ENCODE data around the gene ECHDC3.

DNA sequence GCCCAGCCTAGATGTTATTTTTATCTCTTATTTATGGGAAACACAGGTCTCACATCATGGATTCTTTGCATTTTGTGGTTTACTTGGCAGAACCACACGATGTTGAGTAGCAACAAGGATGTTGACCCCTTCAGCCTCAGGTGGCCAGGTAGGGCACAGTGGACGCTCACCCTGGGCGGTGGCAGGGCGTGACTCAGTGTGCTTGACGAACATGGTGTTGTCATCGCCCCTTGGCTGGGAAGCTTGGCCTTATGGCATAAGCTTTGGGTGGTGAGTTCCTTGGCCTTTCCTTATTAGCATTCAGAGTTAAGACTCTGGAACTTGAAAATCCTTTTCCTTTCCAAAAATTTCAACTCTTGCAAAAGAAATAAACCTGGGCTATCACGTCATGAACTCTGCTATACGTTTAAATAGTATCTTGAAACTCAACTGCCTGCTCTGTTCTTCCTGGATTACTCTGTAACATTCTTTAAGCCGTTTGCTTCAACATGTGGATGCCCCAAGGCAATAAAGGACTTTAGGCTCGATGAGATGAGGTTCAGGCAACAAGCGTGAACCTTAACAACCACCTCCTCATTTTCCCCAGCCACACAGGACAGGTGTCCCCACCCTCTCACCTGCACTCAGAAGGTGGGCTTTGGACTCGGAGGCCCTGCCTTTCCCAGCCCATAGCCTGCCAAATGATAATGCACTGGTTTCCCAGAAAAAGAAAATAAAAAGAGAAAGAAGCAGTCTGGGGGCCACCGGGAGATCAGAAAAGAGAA is 22.5 kb upstream of the ECHDC3 start:
- TF ChIP-seq SIN3A (IDR thresholded peaks at IDR 0.05; ENCODE audit: borderline replicate concordance, insufficient read depth, low read length): no peak
- TF ChIP-seq TAF1 (IDR thresholded peaks at IDR 0.05; ENCODE audit: borderline replicate concordance, insufficient read depth, low read length): no peak
- no peak for TF ChIP-seq POLR2AphosphoS5 (IDR thresholded peaks at IDR 0.05; ENCODE audit: low read depth, low read length)
- TF ChIP-seq, protein P1, sequence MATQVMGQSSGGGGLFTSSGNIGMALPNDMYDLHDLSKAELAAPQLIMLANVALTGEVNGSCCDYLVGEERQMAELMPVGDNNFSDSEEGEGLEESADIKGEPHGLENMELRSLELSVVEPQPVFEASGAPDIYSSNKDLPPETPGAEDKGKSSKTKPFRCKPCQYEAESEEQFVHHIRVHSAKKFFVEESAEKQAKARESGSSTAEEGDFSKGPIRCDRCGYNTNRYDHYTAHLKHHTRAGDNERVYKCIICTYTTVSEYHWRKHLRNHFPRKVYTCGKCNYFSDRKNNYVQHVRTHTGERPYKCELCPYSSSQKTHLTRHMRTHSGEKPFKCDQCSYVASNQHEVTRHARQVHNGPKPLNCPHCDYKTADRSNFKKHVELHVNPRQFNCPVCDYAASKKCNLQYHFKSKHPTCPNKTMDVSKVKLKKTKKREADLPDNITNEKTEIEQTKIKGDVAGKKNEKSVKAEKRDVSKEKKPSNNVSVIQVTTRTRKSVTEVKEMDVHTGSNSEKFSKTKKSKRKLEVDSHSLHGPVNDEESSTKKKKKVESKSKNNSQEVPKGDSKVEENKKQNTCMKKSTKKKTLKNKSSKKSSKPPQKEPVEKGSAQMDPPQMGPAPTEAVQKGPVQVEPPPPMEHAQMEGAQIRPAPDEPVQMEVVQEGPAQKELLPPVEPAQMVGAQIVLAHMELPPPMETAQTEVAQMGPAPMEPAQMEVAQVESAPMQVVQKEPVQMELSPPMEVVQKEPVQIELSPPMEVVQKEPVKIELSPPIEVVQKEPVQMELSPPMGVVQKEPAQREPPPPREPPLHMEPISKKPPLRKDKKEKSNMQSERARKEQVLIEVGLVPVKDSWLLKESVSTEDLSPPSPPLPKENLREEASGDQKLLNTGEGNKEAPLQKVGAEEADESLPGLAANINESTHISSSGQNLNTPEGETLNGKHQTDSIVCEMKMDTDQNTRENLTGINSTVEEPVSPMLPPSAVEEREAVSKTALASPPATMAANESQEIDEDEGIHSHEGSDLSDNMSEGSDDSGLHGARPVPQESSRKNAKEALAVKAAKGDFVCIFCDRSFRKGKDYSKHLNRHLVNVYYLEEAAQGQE (IDR thresholded peaks at IDR 0.05; ENCODE audit: insufficient read depth in 1 of 2, low read depth in 2 of 2, low read length in 2 of 2): no peak

Data from PFSK-1 (cell line).